Heart left ventricle (tissue), 13 donors: ENCODE results near the gene MED12L.

Source experiments
- POLR2A ChIP-seq, 2 donors: fragments of 450-650 bp; IDR thresholded peaks; one replicate each; pipeline ENCODE4 v1.6.1; 2017; ENCODE audit warnings: antibody characterized with exemption in 2 of 2, mild to moderate bottlenecking in 2 of 2, moderate library complexity in 2 of 2
- TF ChIP-seq, protein P1 (sequence below), 12 donors: fragments of 200-600 bp; sonication (generic) in 4 of 12; IDR thresholded peaks; one replicate each; pipeline versions ENCODE4 v1.5.0 to v1.8.0; 2018 to 2022; ENCODE audit warnings: antibody characterized with exemption in 12 of 12, mild to moderate bottlenecking in 5 of 12
- donor health status: ischemic (EF 13 %, LVEDD 7.1; RV severe dilation, severe dysfunction).
- donor health status: DM: no; HTN: yes; CAD: no.
- donor health status: DM: no; HTN: no; CAD: no.
- donor health status: ischemic (EF 25% LVEDD 6.9; RV normal size, moderate dysfunction).
- donor health status: ischemic (EF 25% LVEDD 5.7; RV mildly dilated, moderate dysfunction).
- donor health status: ischemic (EF 35%, LVEDD 5.7; RV mildly dilated, moderate dysfunction).
- donor health status: nonischemic (EF 11% LVEDD 7.7; RV severe dilation, severe dysfunction).
- donor health status: DM: yes; HTN: yes; CAD: no.
- donor health status: PGD.
- donor health status: ischemic (EF 29% LVEDD 5.4; RV normal size, mild dysfunction).
- donor health status: nonischemic (EF 23%, LVEDD 6.1; RV moderate dilation, normal function).

DNA sequence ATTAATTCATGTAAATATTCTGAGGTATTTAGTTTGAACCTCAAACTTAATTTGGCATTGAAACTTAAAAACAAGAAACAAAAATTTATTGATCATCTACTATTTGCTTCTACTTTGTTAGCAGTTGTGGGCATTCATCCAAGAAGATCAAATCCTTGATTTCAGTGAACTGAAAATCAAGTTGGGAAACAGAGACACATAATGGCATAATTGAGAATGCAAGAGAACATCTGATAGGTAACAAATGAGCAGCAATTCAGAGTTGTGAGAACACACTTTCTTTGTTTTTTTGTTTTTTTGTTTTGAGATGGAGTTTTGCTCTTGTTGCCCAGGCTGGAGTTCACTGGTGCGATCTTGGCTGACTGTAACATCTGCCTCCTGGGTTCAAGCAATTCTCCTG, 33.9 kb upstream of the MED12L start:
- TF ChIP-seq, protein P1, sequence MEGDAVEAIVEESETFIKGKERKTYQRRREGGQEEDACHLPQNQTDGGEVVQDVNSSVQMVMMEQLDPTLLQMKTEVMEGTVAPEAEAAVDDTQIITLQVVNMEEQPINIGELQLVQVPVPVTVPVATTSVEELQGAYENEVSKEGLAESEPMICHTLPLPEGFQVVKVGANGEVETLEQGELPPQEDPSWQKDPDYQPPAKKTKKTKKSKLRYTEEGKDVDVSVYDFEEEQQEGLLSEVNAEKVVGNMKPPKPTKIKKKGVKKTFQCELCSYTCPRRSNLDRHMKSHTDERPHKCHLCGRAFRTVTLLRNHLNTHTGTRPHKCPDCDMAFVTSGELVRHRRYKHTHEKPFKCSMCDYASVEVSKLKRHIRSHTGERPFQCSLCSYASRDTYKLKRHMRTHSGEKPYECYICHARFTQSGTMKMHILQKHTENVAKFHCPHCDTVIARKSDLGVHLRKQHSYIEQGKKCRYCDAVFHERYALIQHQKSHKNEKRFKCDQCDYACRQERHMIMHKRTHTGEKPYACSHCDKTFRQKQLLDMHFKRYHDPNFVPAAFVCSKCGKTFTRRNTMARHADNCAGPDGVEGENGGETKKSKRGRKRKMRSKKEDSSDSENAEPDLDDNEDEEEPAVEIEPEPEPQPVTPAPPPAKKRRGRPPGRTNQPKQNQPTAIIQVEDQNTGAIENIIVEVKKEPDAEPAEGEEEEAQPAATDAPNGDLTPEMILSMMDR (IDR thresholded peaks at IDR 0.05) = no peak
- TF ChIP-seq POLR2A (IDR thresholded peaks at IDR 0.05) = no peak
